ENCODE measurements around the gene KAT6B.

DNA sequence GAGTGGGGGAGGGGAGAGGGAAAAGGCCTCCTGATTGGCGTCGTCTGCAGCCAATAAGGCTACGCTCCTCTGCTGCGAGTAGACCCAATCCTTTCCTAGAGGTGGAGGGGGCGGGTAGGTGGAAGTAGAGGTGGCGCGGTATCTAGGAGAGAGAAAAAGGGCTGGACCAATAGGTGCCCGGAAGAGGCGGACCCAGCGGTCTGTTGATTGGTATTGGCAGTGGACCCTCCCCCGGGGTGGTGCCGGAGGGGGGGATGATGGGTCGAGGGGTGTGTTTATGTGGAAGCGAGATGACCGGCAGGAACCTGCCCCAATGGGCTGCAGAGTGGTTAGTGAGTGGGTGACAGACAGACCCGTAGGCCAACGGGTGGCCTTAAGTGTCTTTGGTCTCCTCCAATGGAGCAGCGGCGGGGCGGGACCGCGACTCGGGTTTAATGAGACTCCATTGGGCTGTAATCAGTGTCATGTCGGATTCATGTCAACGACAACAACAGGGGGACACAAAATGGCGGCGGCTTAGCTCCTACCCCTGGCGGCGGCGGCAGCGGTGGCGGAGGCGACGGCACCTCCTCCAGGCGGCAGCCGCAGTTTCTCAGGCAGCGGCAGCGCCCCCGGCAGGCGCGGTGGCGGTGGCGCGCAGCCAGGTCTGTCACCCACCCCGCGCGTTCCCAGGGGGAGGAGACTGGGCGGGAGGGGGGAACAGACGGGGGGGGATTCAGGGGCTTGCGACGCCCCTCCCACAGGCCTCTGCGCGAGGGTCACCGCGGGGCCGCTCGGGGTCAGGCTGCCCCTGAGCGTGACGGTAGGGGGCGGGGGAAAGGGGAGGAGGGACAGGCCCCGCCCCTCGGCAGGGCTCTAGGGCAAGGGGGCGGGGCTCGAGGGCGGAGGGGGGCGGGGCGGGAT lies at the start of gene KAT6B:
- TF ChIP-seq, protein P1, sequence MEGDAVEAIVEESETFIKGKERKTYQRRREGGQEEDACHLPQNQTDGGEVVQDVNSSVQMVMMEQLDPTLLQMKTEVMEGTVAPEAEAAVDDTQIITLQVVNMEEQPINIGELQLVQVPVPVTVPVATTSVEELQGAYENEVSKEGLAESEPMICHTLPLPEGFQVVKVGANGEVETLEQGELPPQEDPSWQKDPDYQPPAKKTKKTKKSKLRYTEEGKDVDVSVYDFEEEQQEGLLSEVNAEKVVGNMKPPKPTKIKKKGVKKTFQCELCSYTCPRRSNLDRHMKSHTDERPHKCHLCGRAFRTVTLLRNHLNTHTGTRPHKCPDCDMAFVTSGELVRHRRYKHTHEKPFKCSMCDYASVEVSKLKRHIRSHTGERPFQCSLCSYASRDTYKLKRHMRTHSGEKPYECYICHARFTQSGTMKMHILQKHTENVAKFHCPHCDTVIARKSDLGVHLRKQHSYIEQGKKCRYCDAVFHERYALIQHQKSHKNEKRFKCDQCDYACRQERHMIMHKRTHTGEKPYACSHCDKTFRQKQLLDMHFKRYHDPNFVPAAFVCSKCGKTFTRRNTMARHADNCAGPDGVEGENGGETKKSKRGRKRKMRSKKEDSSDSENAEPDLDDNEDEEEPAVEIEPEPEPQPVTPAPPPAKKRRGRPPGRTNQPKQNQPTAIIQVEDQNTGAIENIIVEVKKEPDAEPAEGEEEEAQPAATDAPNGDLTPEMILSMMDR (IDR thresholded peaks at IDR 0.05), result peak in 4 of 7 experiments; percentile 4 to 21 (median 12)
- TF ChIP-seq POLR2A (IDR thresholded peaks at IDR 0.05) (peak in 1 of 4 donors; percentile 17), EP300 (IDR thresholded peaks at IDR 0.05) (no peak)

All from stomach (tissue), 4 donors.